ENCODE results near the gene SEMA4D. TPM values are rescaled to one million over a fixed set of nuclear protein-coding genes. Genes with fewer than 3 reads are reported as not detected.
A peak's percentile ranks its signal among the peaks of the same experiment; 100 is the strongest.
"Not testable (repeated sequence)": the region's sequence is repeated elsewhere in the genome, so short reads cannot be mapped to it uniquely, and the experiment has no call there.

Gene SEMA4D
- total RNA-seq, 4 donors from 2014 or later, result 13.4 to 27.3 (median 24.8) TPM

GRCh38 chr9:89481538-89481915 is 16.4 kb downstream of the SEMA4D start:
- Histone ChIP-seq H3K9me3 (peaks cover 0 to 4% (median 0%) of the 10 kb centered on the region in 4 donors), H3K36me3 (peaks cover 0 to 11% (median 0%) of the 10 kb centered on the region in 3 donors), H3K4me1 (peaks cover 0 to 40% (median 33%) of the 10 kb centered on the region in 4 donors), H3K27ac (peak overlapping the region in 1 of 4 donors; percentile 27), H3K27me3 (no peaks in the 10 kb centered on the region), H3K4me3 (no peak overlapping the region)
- TF ChIP-seq, protein P1, sequence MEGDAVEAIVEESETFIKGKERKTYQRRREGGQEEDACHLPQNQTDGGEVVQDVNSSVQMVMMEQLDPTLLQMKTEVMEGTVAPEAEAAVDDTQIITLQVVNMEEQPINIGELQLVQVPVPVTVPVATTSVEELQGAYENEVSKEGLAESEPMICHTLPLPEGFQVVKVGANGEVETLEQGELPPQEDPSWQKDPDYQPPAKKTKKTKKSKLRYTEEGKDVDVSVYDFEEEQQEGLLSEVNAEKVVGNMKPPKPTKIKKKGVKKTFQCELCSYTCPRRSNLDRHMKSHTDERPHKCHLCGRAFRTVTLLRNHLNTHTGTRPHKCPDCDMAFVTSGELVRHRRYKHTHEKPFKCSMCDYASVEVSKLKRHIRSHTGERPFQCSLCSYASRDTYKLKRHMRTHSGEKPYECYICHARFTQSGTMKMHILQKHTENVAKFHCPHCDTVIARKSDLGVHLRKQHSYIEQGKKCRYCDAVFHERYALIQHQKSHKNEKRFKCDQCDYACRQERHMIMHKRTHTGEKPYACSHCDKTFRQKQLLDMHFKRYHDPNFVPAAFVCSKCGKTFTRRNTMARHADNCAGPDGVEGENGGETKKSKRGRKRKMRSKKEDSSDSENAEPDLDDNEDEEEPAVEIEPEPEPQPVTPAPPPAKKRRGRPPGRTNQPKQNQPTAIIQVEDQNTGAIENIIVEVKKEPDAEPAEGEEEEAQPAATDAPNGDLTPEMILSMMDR (IDR thresholded peaks at IDR 0.05), result no peak
- no peak for TF ChIP-seq EP300 (IDR thresholded peaks at IDR 0.05)
- no peak for TF ChIP-seq POLR2A (IDR thresholded peaks at IDR 0.05)
- no peak for DNase-seq (ENCODE audit: low spot score in 2 of 2)
- 89 to 90% methylated on average over 11 of the region's 11 CpGs for WGBS, 2 donors

GRCh38 chr9:89480825-89481537 is 16.9 kb downstream of the SEMA4D start:
- TF ChIP-seq EP300 (IDR thresholded peaks at IDR 0.05), result no peak
- no peak for TF ChIP-seq POLR2A (IDR thresholded peaks at IDR 0.05)
- TF ChIP-seq, protein P1 (IDR thresholded peaks at IDR 0.05), result no peak
- DNase-seq (ENCODE audit: low spot score in 2 of 2), result no peak
- no peak overlapping the region for H3K4me3 ChIP-seq
- peak overlapping the region in 1 of 4 donors; percentile 27 for H3K27ac ChIP-seq
- peaks cover 0 to 4% (median 0%) of the 10 kb centered on the region in 4 donors for H3K9me3 ChIP-seq
- H3K4me1 ChIP-seq, result peaks cover 0 to 40% (median 33%) of the 10 kb centered on the region in 4 donors
- no peaks in the 10 kb centered on the region for H3K27me3 ChIP-seq
- H3K36me3 ChIP-seq, result peaks cover 0 to 11% (median 0%) of the 10 kb centered on the region in 3 donors
- 88 to 90% methylated on average over 15 of the region's 15 CpGs for WGBS, 2 donors

DNA sequence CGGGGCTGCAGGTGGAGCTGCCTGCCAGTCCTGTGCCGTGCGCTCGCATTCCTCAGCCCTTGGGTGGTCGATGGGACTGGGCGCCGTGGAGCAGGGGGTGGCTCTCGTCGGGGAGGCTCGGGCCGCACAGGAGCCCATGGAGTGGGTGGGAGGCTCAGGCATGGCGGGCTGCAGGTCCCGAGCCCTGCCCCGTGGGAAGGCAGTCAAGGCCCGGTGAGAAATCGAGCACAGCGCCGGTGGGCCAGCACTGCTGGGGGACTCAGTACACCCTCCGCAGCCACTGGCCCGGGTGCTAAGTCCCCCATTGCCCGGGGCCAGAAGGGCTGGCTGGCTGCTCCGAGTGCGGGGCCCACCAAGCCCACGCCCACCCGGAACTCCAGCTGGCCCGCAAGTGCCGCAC is 17.5 kb downstream of the SEMA4D start:
- H3K27ac ChIP-seq; H3K4me3 ChIP-seq; DNase-seq (ENCODE audit: low spot score in 2 of 2); H3K27me3 ChIP-seq; H3K9me3 ChIP-seq: not testable (repeated sequence)
- Histone ChIP-seq H3K36me3 (peaks cover 0 to 11% (median 0%) of the 10 kb centered on the region in 3 donors), H3K4me1 (peaks cover 0 to 40% (median 34%) of the 10 kb centered on the region in 4 donors)
- WGBS, 2 donors, result 96 to 100% methylated on average over 1 to 13 of the region's 27 CpGs

DNA sequence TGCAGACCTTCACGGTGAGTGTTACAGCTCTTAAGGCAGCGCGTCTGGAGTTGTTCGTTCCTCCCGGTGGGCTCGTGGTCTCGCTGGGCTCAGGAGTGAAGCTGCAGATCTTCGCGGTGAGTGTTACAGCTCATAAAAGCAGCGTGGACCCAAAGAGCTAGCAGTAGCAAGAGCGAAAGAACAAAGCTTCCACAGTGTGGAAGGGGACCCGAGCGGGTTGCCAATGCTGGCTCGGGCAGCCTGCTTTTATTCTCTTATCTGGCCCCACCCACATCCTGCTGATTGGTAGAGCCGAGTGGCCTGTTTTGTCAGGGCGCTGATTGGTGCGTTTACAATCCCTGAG is 18.3 kb downstream of the SEMA4D start:
- not testable (repeated sequence) for DNase-seq (ENCODE audit: low spot score in 2 of 2); H3K27ac ChIP-seq; H3K9me3 ChIP-seq; H3K27me3 ChIP-seq; H3K4me3 ChIP-seq
- 83% methylated on average over 9 of the region's 17 CpGs; no CpG with 5 or more reads in 1 of the 2 donors for WGBS, 2 donors
- H3K4me1 ChIP-seq, result peaks cover 0 to 46% (median 35%) of the 10 kb centered on the region in 4 donors
- H3K36me3 ChIP-seq, result peaks cover 0 to 11% (median 0%) of the 10 kb centered on the region in 3 donors

GRCh38 chr9:89478821-89479668 is 18.9 kb downstream of the SEMA4D start:
- no peak for DNase-seq (ENCODE audit: low spot score in 2 of 2)
- Histone ChIP-seq H3K27ac (peak overlapping the region in 1 of 4 donors; percentile 70), H3K4me1 (peaks cover 0 to 43% (median 29%) of the 10 kb centered on the region in 4 donors), H3K27me3 (no peaks in the 10 kb centered on the region), H3K9me3 (peaks cover 0 to 4% (median 0%) of the 10 kb centered on the region in 4 donors), H3K4me3 (no peak overlapping the region), H3K36me3 (peaks cover 0 to 11% (median 0%) of the 10 kb centered on the region in 3 donors)
- WGBS, 2 donors, result 89 to 93% methylated on average over 13 to 16 of the region's 16 CpGs
- TF ChIP-seq POLR2A (IDR thresholded peaks at IDR 0.05), result no peak
- no peak for TF ChIP-seq EP300 (IDR thresholded peaks at IDR 0.05)
- TF ChIP-seq, protein P1 (IDR thresholded peaks at IDR 0.05), result no peak
